Measurements from ENCODE around the gene FTH1.
"Not testable (repeated sequence)": the region's sequence is repeated elsewhere in the genome, so short reads cannot be mapped to it uniquely, and the experiment has no call there.

The FTH1 gene

DNA sequence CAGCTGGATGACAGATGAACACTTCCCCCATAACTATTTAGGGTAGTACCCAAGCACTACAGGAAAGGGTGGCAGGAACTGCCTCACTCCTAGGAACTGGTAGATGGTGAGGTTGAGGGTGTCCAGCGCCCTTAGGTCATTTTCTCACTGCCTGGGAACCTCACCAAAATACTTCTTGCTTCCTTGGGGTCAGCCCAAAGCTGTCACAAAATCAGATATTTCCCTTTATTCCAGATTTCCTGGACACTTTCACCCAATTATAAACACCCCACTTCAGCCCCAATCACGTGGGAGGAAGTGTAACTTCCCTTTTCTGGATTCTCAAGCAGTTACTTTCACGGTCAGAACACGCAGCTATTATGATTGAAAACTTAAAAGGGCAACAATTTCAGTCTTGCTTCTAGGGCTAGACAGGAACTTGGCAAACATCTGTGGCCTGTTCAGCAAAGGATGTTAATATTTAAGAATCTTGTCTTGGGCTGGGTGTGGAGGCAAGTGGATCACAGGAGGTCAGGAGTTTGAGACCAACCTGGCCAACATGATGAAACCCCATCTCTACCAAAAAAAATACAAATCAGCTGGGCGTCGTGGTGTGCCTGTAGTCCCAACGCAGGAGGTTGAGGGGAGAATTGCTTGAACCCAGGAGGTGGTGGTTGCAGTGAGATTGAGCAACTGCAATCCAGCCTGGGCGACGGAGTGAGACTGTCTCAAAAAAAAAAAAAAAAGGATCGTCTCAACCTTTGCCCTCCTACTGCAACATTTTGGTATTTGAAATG is 4.0 kb downstream of the FTH1 start:
- no peak for DNase-seq (ENCODE audit: low read depth)

GRCh38 chr11:61963016-61963281 is 4.5 kb downstream of the FTH1 start:
- DNase-seq (ENCODE audit: low read depth): no peak

DNA sequence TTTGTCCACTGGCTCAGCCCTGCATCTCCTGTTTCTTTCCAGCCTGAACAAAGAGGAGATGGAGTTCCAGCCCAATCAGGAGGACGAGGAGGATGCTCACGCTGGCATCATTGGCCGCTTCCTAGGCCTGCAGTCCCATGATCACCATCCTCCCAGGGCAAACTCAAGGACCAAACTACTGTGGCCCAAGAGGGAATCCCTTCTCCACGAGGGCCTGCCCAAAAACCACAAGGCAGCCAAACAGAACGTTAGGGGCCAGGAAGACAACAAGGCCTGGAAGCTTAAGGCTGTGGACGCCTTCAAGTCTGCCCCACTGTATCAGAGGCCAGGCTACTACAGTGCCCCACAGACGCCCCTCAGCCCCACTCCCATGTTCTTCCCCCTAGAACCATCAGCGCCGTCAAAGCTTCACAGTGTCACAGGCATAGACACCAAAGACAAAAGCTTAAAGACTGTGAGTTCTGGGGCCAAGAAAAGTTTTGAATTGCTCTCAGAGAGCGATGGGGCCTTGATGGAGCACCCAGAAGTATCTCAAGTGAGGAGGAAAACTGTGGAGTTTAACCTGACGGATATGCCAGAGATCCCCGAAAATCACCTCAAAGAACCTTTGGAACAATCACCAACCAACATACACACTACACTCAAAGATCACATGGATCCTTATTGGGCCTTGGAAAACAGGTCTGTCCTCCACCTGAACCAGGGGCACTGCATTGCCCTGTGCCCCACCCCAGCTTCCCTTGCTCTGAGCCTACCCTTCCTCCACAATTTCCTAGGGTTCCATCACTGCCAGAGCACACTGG is 5.0 kb downstream of the FTH1 start:
- DNase-seq (ENCODE audit: low read depth): no peak

- no peak for DNase-seq (ENCODE audit: low read depth)
Measured at GRCh38 chr11:61961570-61962212, 5.7 kb downstream of the FTH1 start.

DNA sequence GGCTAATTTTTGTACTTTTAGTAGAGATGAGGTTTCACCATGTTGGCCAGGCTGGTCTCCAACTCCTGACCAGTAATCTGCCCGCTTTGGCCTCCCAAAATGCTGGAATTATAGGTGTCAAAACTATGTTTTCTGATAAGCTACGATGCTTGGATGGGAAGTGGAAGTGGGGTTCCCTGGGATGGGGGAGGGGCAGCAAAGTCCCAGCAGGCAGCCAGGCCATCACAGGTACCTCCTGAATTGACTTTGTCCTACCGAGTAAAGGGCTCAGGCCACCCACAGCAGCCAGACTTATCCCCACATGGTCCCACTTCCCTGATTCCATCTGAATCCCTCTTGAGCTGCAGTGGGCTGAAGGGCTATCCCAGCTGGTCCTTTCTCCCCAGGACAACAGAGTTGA is 6.9 kb downstream of the FTH1 start:
- no peak for DNase-seq (ENCODE audit: low read depth)

GRCh38 chr11:61959678-61960077 is 7.8 kb downstream of the FTH1 start:
- no peak for DNase-seq (ENCODE audit: low read depth)

DNA sequence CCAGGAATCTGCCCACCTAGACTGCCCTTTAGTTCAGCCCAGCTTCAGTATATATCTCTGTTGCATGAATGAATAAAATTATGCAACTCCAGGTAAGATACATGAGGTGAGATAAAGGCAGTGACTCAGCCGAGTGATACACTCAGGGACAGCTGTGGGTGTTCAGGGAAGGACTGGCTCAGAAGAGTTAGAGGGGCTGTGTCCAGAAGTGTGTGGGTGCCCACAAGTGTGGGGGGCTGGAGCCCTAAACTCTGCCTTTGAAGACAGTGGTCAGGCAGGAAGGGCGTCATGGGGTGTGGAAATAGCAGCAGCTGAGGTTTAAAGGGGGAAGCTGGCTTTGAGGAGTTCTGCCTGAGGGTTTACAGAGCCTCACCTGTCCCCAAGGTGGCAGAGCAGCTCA is 8.3 kb downstream of the FTH1 start:
- DNase-seq (ENCODE audit: low read depth): no peak

- DNase-seq (ENCODE audit: low read depth): no peak
Measured at GRCh38 chr11:61958590-61958989, 8.8 kb downstream of the FTH1 start.

GRCh38 chr11:61957021-61957770 is 10.2 kb downstream of the FTH1 start:
- no peak for DNase-seq (ENCODE audit: low read depth)

GRCh38 chr11:61956191-61957020 is 11.0 kb downstream of the FTH1 start:
- no peak for DNase-seq (ENCODE audit: low read depth)

DNA sequence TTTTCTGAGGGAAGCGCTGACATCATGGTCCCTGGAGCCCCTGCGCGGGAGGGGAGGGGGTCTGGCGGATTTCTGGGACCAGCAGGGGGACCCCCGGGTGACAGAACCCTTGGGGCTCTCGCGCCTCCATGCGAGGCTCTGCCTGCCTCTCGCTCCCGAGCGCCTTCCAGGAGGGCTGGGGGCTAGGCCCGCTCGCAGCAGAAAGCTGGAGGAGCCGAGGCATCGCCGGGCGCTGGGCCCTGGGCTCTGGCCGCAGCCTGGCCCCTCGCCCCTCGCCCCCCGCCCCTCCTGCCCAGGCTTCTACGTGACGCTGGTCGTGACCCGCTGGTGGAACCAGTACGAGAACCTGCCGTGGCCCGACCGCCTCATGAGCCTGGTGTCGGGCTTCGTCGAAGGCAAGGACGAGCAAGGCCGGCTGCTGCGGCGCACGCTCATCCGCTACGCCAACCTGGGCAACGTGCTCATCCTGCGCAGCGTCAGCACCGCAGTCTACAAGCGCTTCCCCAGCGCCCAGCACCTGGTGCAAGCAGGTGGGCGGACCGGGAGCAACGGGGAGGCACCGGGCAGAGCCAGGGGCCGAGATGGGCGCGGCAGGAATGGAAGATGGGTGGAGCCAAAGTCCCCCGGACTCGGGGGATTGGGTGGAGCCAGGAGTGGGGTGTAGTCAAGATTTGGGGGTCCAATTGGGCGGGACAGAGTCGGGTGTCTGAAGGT is 11.9 kb downstream of the FTH1 start:
- DNase-seq (ENCODE audit: low read depth): no peak

GRCh38 chr11:61954851-61955421 is 12.5 kb downstream of the FTH1 start:
- DNase-seq (ENCODE audit: low read depth): no peak

DNA sequence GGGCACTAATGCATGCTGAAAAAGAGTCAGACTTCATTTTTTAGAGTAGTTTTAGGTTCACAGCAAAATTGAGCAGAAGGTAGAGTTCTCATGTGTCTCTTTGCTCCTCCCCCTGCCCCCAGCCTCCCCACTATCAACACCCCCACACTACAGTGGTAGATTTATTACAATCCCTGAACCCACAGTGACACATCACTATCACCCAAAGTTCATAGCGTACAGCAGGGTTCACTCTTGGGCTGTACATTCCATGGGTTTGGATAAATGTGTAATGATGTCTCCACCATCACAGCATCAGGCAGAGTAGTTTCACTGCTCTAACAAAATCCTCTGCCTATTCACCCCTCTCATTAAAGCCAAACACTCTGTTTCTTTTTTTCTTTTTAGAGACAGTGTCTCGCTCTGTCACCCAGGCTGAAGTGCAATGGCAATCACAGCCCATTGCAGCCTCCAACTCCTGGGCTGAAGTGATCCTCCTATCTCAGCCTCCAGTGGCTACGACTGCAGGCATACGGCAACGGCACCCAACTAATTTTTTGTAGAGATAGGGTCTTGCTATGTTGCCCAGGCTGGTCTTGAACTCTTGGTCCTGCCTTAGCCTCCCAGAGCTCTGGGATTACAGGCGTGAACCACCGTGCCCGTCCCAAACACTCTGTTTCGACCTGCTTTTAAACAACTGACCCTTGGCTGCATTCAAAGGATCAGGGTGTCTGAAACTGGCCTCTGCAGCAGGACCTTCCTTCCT is 13.2 kb downstream of the FTH1 start:
- DNase-seq (ENCODE audit: low read depth): no peak

DNA sequence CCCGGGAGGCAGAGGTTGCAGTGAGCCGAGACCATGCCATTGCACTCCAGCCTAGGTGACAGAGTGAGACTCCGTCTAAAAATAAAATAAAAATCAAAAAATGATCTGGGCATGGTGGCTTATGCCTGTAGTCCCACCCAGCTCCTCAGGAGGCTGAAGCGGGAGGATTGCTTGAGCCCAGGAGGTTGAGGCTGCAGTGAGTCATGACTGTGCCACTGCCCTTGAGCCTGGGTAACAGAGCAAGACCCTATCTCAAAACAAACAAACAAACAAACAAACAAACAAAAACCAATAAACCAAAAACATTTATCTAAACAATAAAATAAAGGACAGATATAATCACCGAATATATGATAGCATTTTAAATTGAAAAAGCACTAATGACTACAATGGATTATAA is 13.8 kb downstream of the FTH1 start:
- DNase-seq (ENCODE audit: low read depth): not testable (repeated sequence)

DNA sequence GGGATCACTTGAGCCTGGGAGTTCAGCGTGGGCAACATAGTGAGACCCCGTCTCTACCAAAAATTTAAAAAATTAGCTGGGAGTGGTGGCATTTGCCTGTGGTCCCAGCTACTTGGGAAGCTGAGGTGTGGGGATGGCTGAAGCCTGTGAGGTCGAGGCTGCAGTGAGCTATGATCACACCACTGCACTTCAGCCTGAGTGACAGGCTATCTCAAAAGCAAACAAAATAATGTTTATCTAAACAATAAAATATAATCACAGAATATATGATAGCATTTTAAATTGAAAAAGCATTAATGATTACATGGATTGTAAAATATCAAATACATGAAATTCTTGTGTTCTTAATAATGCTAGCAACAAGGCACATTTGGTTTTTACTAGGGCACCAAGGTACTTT is 14.6 kb downstream of the FTH1 start:
- DNase-seq (ENCODE audit: low read depth): no peak

DNA sequence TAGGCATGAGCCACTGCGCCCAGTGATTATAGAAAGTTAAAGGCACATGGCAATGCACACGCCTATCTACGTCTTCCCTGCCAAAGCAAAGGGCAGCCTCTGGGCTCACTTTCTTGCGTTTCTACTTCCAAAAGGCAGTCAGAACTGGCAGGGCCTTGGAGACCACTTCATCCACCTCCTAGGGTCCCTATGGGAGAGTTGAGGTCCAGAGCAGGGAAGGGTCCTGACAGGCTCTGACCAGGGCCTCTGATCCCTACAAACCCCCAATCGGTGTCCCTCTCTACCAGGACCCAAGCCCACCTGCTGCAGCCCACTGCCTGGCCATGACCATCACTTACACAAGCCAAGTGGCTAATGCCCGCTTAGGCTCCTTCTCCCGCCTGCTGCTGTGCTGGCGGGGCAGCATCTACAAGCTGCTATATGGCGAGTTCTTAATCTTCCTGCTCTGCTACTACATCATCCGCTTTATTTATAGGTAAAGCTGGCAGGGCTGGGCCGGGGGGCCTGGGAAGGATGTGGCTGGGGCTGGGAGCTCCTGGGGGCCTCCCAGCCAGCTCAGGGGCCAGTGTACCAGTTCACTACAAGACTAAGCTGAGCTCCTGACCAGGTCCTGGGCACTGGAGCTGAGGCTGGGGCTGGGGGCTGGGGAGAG is 15.8 kb downstream of the FTH1 start:
- DNase-seq (ENCODE audit: low read depth): no peak

DNA sequence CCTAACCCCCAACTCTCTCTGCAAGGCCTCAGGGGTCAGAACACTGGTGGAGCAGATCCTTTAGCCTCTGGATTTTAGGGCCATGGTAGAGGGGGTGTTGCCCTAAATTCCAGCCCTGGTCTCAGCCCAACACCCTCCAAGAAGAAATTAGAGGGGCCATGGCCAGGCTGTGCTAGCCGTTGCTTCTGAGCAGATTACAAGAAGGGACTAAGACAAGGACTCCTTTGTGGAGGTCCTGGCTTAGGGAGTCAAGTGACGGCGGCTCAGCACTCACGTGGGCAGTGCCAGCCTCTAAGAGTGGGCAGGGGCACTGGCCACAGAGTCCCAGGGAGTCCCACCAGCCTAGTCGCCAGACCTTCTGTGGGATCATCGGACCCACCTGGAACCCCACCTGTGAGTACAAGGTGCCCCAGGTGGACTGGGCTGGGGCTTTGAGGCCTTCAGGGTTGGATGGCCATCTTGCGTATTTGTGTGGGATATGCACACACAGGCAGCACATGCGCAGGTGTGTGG is 17.3 kb downstream of the FTH1 start, which contains the start of gene BEST1:
TSS of gene BEST1 (plus strand) at position 317 of the 513 bp plus-strand sequence. CDS start 1,456 bp downstream, outside the sequence.
- no peak for DNase-seq (ENCODE audit: low read depth)

DNA sequence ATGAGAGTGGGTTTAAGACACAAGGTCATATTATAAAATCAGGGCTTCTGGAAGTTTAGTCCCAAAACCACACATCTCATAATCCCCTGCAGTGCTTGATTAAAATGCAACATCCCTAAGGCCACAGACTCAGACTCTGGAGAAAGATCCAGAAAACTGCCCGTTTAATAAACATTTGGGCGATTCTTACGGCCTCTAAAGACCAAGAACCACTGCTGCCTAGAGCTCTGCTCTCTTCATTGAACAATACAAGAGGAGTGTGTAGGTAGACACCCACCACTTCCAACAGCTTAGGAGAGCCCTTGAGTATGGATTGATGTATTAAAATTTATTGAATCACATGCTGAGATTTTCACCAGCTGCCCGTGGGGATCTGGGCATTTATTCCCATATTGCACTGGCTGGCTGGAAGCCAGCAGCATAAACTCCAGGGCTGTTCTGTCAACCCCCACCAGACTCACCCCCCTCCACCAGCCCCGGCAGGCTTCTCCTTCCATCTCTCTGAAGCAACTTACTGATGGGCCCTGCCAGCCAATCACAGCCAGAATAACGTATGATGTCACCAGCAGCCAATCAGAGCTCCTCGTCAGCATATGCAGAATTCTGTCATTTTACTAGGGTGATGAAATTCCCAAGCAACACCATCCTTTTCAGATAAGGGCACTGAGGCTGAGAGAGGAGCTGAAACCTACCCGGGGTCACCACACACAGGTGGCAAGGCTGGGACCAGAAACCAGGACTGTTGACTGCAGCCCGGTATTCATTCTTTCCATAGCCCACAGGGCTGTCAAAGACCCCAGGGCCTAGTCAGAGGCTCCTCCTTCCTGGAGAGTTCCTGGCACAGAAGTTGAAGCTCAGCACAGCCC is 18.0 kb downstream of the FTH1 start:
- DNase-seq (ENCODE audit: low read depth): no peak

Data from stimulated activated CD8-positive, alpha-beta memory T cell treated with anti-CD3 and anti-CD28 coated beads, Interleukin-15, amount 100 ng/mL, for 1 hour (primary cell).